ENCODE results near the gene WDR90.

Gene WDR90

DNA sequence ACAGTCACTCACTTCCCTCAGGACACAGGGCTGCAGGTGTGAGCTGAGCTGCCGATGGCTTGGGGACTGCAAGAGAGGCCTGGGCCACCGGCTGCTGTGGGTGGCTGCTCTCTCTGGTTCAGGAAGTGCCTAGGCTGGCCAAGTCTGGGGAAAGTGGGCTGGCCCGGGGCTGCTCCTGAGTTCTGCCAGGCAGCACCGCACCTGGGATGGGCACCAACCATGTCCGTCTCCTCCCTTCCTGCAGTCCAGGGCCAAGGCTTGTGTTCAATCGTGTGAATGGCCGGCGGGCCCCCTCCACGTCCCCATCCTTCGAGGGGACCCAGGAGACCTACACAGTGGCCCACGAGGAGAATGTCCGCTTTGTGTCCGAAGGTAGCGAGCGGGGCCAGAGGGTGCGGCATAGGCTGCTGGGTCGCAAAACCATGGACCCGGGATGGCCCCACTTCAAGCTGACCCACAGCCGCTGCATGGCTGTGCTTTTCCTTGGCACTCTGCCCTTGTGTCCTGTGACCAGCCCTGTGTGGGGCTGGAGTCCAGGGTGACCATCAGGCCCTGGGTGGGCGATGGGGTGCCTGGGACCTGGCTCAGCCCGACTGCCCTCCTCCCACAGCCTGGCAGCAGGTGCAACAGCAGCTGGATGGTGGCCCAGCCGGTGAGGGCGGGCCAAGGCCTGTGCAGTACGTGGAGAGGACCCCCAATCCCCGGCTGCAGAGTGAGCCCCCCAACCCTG is 1.8 kb upstream of the WDR90 start:
- Histone ChIP-seq H3K27me3 (ENCODE audit: insufficient read depth, low read length) (no peaks in the 10 kb centered on the region), H2AFZ (ENCODE audit: low read length) (no peak overlapping the region), H3K9me2 (ENCODE audit: low read depth, low read length) (no peaks in the 10 kb centered on the region), H3K9me3 (ENCODE audit: low read length) (no peaks in the 10 kb centered on the region), H3K27ac (ENCODE audit: low read depth, low read length, poor library complexity, severe bottlenecking) (no peak overlapping the region), H3K4me1 (ENCODE audit: insufficient read depth, low read length, severe bottlenecking) (peaks cover 52% of the 10 kb centered on the region), H3K36me3 (ENCODE audit: insufficient read depth, low read length) (peaks cover 12% of the 10 kb centered on the region; the same call in 1 of the 2 replicates), H3K9ac (ENCODE audit: low read length) (no peak overlapping the region; the same call in 1 of the 2 replicates), H3K79me2 (ENCODE audit: insufficient read depth, low read length) (no peaks in the 10 kb centered on the region), H3K4me2 (ENCODE audit: low read length) (peak overlapping the region; percentile 99; the same call in 1 of the 2 replicates), H3K4me3 (ENCODE audit: low read depth, low read length, poor library complexity, severe bottlenecking) (peak overlapping the region; percentile 88), H4K20me1 (ENCODE audit: insufficient read depth, low read length) (no peaks in the 10 kb centered on the region), H3F3A (ENCODE audit: insufficient read depth, low read length) (no peaks in the 10 kb centered on the region)
- TF ChIP-seq, protein P1, sequence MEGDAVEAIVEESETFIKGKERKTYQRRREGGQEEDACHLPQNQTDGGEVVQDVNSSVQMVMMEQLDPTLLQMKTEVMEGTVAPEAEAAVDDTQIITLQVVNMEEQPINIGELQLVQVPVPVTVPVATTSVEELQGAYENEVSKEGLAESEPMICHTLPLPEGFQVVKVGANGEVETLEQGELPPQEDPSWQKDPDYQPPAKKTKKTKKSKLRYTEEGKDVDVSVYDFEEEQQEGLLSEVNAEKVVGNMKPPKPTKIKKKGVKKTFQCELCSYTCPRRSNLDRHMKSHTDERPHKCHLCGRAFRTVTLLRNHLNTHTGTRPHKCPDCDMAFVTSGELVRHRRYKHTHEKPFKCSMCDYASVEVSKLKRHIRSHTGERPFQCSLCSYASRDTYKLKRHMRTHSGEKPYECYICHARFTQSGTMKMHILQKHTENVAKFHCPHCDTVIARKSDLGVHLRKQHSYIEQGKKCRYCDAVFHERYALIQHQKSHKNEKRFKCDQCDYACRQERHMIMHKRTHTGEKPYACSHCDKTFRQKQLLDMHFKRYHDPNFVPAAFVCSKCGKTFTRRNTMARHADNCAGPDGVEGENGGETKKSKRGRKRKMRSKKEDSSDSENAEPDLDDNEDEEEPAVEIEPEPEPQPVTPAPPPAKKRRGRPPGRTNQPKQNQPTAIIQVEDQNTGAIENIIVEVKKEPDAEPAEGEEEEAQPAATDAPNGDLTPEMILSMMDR (IDR thresholded peaks at IDR 0.05; ENCODE audit: low read length), result no peak
- no peak for TF ChIP-seq EZH2 (IDR thresholded peaks at IDR 0.05; ENCODE audit: borderline replicate concordance, low read length)

DNA sequence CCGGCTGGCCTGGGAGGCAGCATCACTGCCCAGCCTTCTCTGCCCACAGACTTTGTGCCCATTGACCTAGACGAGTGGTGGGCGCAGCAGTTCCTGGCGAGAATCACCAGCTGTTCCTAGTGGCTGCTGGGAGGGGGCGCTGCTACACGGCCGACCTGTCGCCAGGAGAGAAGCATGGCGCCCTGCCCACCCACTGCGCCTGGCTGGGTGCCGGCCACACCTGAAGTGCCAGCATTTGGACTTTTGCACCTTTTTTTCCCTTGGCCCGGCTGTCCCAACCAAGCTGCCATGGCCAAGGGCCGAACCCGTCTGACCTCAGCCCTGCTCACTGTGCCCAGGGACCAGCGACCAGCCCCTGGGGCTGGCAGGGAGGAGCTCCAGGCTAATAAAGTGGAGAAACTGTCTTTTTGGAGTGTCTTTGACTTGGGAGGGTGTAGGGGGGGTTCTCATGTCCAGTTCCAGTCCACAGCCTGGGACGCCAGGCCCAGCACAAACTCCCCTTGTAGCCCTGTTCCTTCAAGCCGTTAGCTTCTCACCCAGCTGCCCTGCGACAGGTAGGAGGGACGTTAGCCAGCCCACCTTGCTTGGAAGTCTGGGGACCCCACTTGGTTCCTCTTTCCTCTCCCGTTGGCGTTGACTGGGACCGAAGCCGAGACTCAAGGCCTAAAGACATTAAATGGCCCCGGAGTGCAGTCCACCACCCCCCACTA is 939 bp upstream of the WDR90 start:
- no peaks in the 10 kb centered on the region for H3K9me3 ChIP-seq (ENCODE audit: low read length)
- no peaks in the 10 kb centered on the region for H4K20me1 ChIP-seq (ENCODE audit: insufficient read depth, low read length)
- H3K9me2 ChIP-seq (ENCODE audit: low read depth, low read length), result no peaks in the 10 kb centered on the region
- H3K4me1 ChIP-seq (ENCODE audit: insufficient read depth, low read length, severe bottlenecking), result peaks cover 43% of the 10 kb centered on the region
- H3F3A ChIP-seq (ENCODE audit: insufficient read depth, low read length), result no peaks in the 10 kb centered on the region
- H3K36me3 ChIP-seq (ENCODE audit: insufficient read depth, low read length), result peaks cover 13% of the 10 kb centered on the region
- peak overlapping the region; percentile 64 for H3K27ac ChIP-seq (ENCODE audit: low read depth, low read length, poor library complexity, severe bottlenecking)
- H3K4me2 ChIP-seq (ENCODE audit: low read length), result peak overlapping the region; percentile 99
- no peak overlapping the region for H2AFZ ChIP-seq (ENCODE audit: low read length)
- peak overlapping the region; percentile 90 for H3K9ac ChIP-seq (ENCODE audit: low read length)
- no peaks in the 10 kb centered on the region for H3K79me2 ChIP-seq (ENCODE audit: insufficient read depth, low read length)
- H3K4me3 ChIP-seq (ENCODE audit: low read depth, low read length, poor library complexity, severe bottlenecking), result peak overlapping the region; percentile 88
- H3K27me3 ChIP-seq (ENCODE audit: insufficient read depth, low read length), result no peaks in the 10 kb centered on the region
- TF ChIP-seq, protein P1 (IDR thresholded peaks at IDR 0.05; ENCODE audit: low read length), result peak; percentile 76
- TF ChIP-seq EZH2 (IDR thresholded peaks at IDR 0.05; ENCODE audit: borderline replicate concordance, low read length), result no peak

DNA sequence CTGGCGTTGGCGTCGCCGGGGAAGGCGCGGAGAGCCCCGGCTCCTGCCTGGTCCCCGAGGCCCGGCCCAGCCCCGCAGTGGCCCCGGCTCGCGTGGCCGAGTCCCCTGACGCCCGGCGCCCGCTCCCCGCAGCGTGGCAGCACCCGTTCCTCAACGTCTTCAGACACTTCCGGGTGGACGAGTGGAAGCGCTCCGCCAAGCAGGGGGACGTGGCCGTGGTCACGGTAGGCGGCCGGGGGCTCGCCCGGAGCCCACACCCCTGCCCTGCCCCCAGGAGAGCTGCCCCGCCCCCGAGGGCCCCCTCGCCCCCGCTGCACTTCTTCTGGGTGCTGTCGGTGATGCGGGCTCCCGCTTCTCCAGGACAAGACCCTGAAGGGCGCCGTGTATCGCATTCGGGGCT is 466 bp downstream of the WDR90 start:
- Histone ChIP-seq H3K9ac (ENCODE audit: low read length) (peak overlapping the region; percentile 80), H2AFZ (ENCODE audit: low read length) (no peak overlapping the region), H3K36me3 (ENCODE audit: insufficient read depth, low read length) (peaks cover 18% of the 10 kb centered on the region), H3K4me2 (ENCODE audit: low read length) (peak overlapping the region; percentile 99), H3K4me1 (ENCODE audit: insufficient read depth, low read length, severe bottlenecking) (peaks cover 43% of the 10 kb centered on the region), H4K20me1 (ENCODE audit: insufficient read depth, low read length) (no peaks in the 10 kb centered on the region), H3K9me3 (ENCODE audit: low read length) (no peaks in the 10 kb centered on the region), H3F3A (ENCODE audit: insufficient read depth, low read length) (no peaks in the 10 kb centered on the region), H3K79me2 (ENCODE audit: insufficient read depth, low read length) (no peaks in the 10 kb centered on the region), H3K27ac (ENCODE audit: low read depth, low read length, poor library complexity, severe bottlenecking) (no peak overlapping the region), H3K9me2 (ENCODE audit: low read depth, low read length) (no peaks in the 10 kb centered on the region), H3K4me3 (ENCODE audit: low read depth, low read length, poor library complexity, severe bottlenecking) (peak overlapping the region; percentile 88), H3K27me3 (ENCODE audit: insufficient read depth, low read length) (no peaks in the 10 kb centered on the region)
- TF ChIP-seq EZH2 (IDR thresholded peaks at IDR 0.05; ENCODE audit: borderline replicate concordance, low read length), result no peak
- TF ChIP-seq, protein P1 (IDR thresholded peaks at IDR 0.05; ENCODE audit: low read length), result no peak
